ENCODE measurements around the gene HSD17B8. TPM values are rescaled to one million over a fixed set of nuclear protein-coding genes. Genes with fewer than 3 reads are reported as not detected.

HSD17B8 gene
- total and polyA plus RNA-seq, 2 donors (not counting 1 experiment from before 2014, with no cell fraction given), result 10.8 to 25.5 TPM

DNA sequence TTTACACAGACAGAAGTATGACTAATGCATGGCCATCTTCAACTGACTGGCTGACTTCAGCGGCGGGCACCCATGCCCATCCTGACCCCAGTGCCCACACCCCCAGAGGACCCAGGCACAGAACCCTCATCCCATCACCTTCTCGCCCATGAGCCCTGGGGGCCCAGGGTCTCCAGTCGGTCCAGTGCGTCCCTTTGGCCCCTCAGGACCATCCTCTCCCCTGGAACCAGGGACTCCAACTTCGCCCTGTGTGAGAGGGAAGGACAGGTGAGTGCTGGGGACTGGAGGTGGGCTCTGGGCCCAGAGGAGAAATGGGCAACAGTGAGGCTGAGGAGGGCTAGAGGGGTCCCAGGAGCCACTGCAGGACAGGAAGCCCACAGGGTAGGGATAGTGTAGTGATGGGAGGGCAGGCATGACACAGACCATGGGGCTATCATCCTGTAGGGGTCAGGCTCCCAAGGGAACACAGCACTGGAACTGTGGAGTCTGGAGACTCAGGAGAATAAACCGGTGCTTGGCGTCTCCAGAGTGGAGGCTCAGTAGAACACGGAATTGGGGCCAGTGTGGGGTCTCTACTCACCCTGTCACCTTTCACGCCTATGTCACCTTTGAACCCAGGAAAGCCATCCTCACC lies 28.9 kb upstream of the HSD17B8 start:
- H3K79me2 ChIP-seq (ENCODE audit: control insufficient read depth, insufficient read depth, low read length), result no peaks in the 10 kb centered on the region
- no peak overlapping the region for H3K4me3 ChIP-seq (ENCODE audit: control extremely low read depth in 1 of 5, extremely low read depth in 1 of 5, insufficient read depth in 1 of 5, low read depth in 2 of 5, low read length in 4 of 5)
- H3K9me3 ChIP-seq (ENCODE audit: control extremely low read depth in 1 of 3, control insufficient read depth in 2 of 3, insufficient read depth in 1 of 3, low read length in 2 of 3), result no peaks in the 10 kb centered on the region
- ATAC-seq (ENCODE audit: low read depth) (no peak), DNase-seq (no peak)
- Mint-ChIP-seq H3K27ac (no peak overlapping the region), H3K9me3 (ENCODE audit: insufficient read depth) (no peaks in the 10 kb centered on the region), H3K4me1 (peaks cover 2% of the 10 kb centered on the region), H3K4me3 (no peak overlapping the region), H3K27me3 (peaks cover 21% of the 10 kb centered on the region)
- H3K4me1 ChIP-seq (ENCODE audit: control insufficient read depth in 2 of 2, insufficient read depth in 2 of 2, low read length in 2 of 2), result peaks cover 0 to 5% of the 10 kb centered on the region in 2 donors
- no peaks in the 10 kb centered on the region for H3K36me3 ChIP-seq (replicated peaks in 1 of 2; ENCODE audit: control extremely low read depth in 1 of 2, control insufficient read depth in 1 of 2, extremely low read depth in 1 of 2, insufficient read depth in 2 of 2, low read length in 1 of 2)
- 92% methylated on average over 5 of the region's 10 CpGs for WGBS (ENCODE audit: insufficient coverage)
- no peak overlapping the region for H3K4me2 ChIP-seq (replicated peaks; ENCODE audit: low read depth, low read length, poor library complexity, severe bottlenecking)
- POLR2A ChIA-PET, result no interaction called here
- no peak overlapping the region for H2AFZ ChIP-seq (ENCODE audit: insufficient read depth, low read depth, low read length, poor library complexity, severe bottlenecking)
- intact Hi-C loops (cut with micrococcal nuclease), result no loop called here
- no peak overlapping the region for H3K9ac ChIP-seq (ENCODE audit: low read length)
- no peaks in the 10 kb centered on the region for H4K20me1 ChIP-seq (ENCODE audit: control insufficient read depth, insufficient read depth, low read length, poor library complexity, severe bottlenecking)
- CTCF ChIA-PET, result interaction anchor here (0.8 to 1.0 kb wide), 2 partner anchors 14 to 49 kb away, joined by 3 read pairs; no protein-coding TSS in a partner anchor
- H3K27ac ChIP-seq (ENCODE audit: low read length in 2 of 2), result no peak overlapping the region
- H3K27me3 ChIP-seq (replicated peaks in 1 of 4; ENCODE audit: control extremely low read depth in 1 of 4, control insufficient read depth in 3 of 4, insufficient read depth in 4 of 4, low read length in 3 of 4), result peaks cover 0 to 14% (median 6%) of the 10 kb centered on the region in 4 experiments
- TF ChIP-seq CTCF (IDR thresholded peaks at IDR 0.05) (no peak), EZH2 (IDR thresholded peaks at IDR 0.05; ENCODE audit: borderline replicate concordance, insufficient read depth, low read depth, low read length, poor library complexity, severe bottlenecking) (no peak)

DNA sequence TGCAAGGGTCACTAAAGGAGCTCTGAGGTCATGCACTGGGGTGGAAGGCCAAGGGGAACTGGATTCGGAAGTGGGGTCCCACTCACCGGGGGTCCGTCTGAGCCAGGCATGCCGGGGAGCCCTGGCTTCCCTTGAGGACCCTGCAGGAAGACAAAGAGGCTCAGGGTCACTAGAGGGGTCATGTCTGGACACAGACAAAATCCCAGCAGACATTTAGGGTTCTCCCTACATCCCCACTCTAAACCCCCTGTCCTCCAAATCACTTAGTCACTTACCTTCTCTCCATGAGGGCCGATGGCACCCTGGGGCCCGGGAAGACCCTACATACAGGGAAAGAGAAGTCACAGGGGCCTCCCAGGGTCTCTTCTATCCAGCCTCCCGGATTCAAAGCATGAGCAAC lies 27.5 kb upstream of the HSD17B8 start:
- Mint-ChIP-seq H3K27me3 (peaks cover 21% of the 10 kb centered on the region), H3K27ac (no peak overlapping the region), H3K4me3 (no peak overlapping the region), H3K9me3 (ENCODE audit: insufficient read depth) (no peaks in the 10 kb centered on the region), H3K4me1 (no peaks in the 10 kb centered on the region)
- Histone ChIP-seq H3K36me3 (replicated peaks in 1 of 2; ENCODE audit: control extremely low read depth in 1 of 2, control insufficient read depth in 1 of 2, extremely low read depth in 1 of 2, insufficient read depth in 2 of 2, low read length in 1 of 2) (no peaks in the 10 kb centered on the region), H3K9me3 (ENCODE audit: control extremely low read depth in 1 of 3, control insufficient read depth in 2 of 3, insufficient read depth in 1 of 3, low read length in 2 of 3) (no peaks in the 10 kb centered on the region), H3K4me2 (replicated peaks; ENCODE audit: low read depth, low read length, poor library complexity, severe bottlenecking) (no peak overlapping the region), H4K20me1 (ENCODE audit: control insufficient read depth, insufficient read depth, low read length, poor library complexity, severe bottlenecking) (no peaks in the 10 kb centered on the region), H3K27ac (ENCODE audit: low read length in 2 of 2) (no peak overlapping the region), H3K9ac (ENCODE audit: low read length) (no peak overlapping the region), H2AFZ (ENCODE audit: insufficient read depth, low read depth, low read length, poor library complexity, severe bottlenecking) (no peak overlapping the region), H3K27me3 (replicated peaks in 1 of 4; ENCODE audit: control extremely low read depth in 1 of 4, control insufficient read depth in 3 of 4, insufficient read depth in 4 of 4, low read length in 3 of 4) (peaks cover 0 to 14% (median 6%) of the 10 kb centered on the region in 4 experiments), H3K79me2 (ENCODE audit: control insufficient read depth, insufficient read depth, low read length) (no peaks in the 10 kb centered on the region), H3K4me1 (ENCODE audit: control insufficient read depth in 2 of 2, insufficient read depth in 2 of 2, low read length in 2 of 2) (peaks cover 0 to 5% of the 10 kb centered on the region in 2 donors), H3K4me3 (ENCODE audit: control extremely low read depth in 1 of 5, extremely low read depth in 1 of 5, insufficient read depth in 1 of 5, low read depth in 2 of 5, low read length in 4 of 5) (no peak overlapping the region)
- WGBS (ENCODE audit: insufficient coverage), result 94% methylated on average over 4 of the region's 7 CpGs
- intact Hi-C loops (cut with micrococcal nuclease), result no loop called here
- CTCF ChIA-PET, result no interaction called here
- ATAC-seq (ENCODE audit: low read depth) (no peak), DNase-seq (no peak)
- POLR2A ChIA-PET, result no interaction called here
- TF ChIP-seq EZH2 (IDR thresholded peaks at IDR 0.05; ENCODE audit: borderline replicate concordance, insufficient read depth, low read depth, low read length, poor library complexity, severe bottlenecking) (no peak), CTCF (IDR thresholded peaks at IDR 0.05) (no peak)

Data from B cell (primary cell).